PC-3 (cell line): Measurements from ENCODE around the gene RPA4. TPM values are rescaled to one million over a fixed set of nuclear protein-coding genes. Genes with fewer than 3 reads are reported as not detected.

Source experiments
- ATAC-seq: fragments of 200-7000 bp; cut with Tn5 transposase; 2 replicates; pipeline ENCODE4 v1.9.1; 2020; ENCODE audit warnings: mild to moderate bottlenecking, moderate library complexity
- BruUV-seq: library from RNA; stranded (reverse); fragments of 400-500 nt; replicated peaks from 2 replicates; lab custom pipeline; 2021; lab: Mats Ljungman, UMichigan
- CTCF ChIA-PET: fragments of 300-600 bp; sonication (Branson Sonifier 250); formaldehyde crosslinking; loops from one replicate; lab custom pipeline; 2022; ENCODE audit warnings: antibody characterized with exemption; lab: Charles Lee
- POLR2A ChIA-PET: fragments of 300-600 bp; sonication (Branson Sonifier 250); formaldehyde crosslinking; loops from one replicate; lab custom pipeline; 2022; ENCODE audit warnings: antibody characterized with exemption; ENCODE audit not compliant: unreplicated experiment; lab: Charles Lee
- DNase-seq: peaks from one replicate; pipeline ENCODE4 v3.0.0-alpha.2; 2015
- H2AFZ ChIP-seq: fragments of 300-600 bp; sonication (generic); 2 replicates; pipeline ENCODE4 v1.6.0; 2016; ENCODE audit warnings: antibody characterized with exemption, low read length
- H3F3A ChIP-seq: fragments of 300-600 bp; sonication (generic); one replicate; pipeline ENCODE4 v1.6.0; 2017; ENCODE audit warnings: antibody characterized with exemption, low read length, control low read depth, mild to moderate bottlenecking; ENCODE audit not compliant: unreplicated experiment
- H3K27ac ChIP-seq: fragments of 300-600 bp; sonication (generic); 2 replicates; pipeline ENCODE4 v1.5.1; 2016; ENCODE audit warnings: mild to moderate bottlenecking, low read length
- H3K27me3 ChIP-seq: fragments of 300-600 bp; sonication (generic); 2 replicates; pipeline ENCODE4 v1.6.1; 2016; ENCODE audit warnings: low read length, mixed read lengths
- H3K36me3 ChIP-seq: fragments of 300-600 bp; sonication (generic); 2 replicates; pipeline ENCODE4 v1.6.1; 2016; ENCODE audit warnings: low read depth, mixed run types, low read length, mixed read lengths
- H3K4me1 ChIP-seq: fragments of 300-600 bp; sonication (generic); 2 replicates; pipeline ENCODE4 v1.5.1; 2016; ENCODE audit warnings: low read length; ENCODE audit not compliant: insufficient read depth
- H3K4me2 ChIP-seq: fragments of 300-600 bp; sonication (generic); 2 replicates; pipeline ENCODE4 v1.6.0; 2016; ENCODE audit warnings: low read length
- H3K4me3 ChIP-seq: fragments of 300-600 bp; sonication (generic); 2 replicates; pipeline ENCODE4 v1.5.1; 2016; ENCODE audit warnings: mild to moderate bottlenecking, low read length, mixed read lengths
- H3K79me2 ChIP-seq: fragments of 300-600 bp; sonication (generic); 2 replicates; pipeline ENCODE4 v1.6.1; 2017; ENCODE audit warnings: low read length, mixed read lengths
- H3K9ac ChIP-seq: fragments of 300-600 bp; sonication (generic); 2 replicates; pipeline ENCODE4 v1.6.0; 2016; ENCODE audit warnings: mild to moderate bottlenecking, low read length
- H3K9me2 ChIP-seq: fragments of 300-600 bp; sonication (generic); replicated peaks from 2 replicates; pipeline ENCODE4 v1.6.1; 2016; ENCODE audit warnings: mixed run types, low read length, mixed read lengths
- H3K9me3 ChIP-seq: fragments of 300-600 bp; sonication (generic); 2 replicates; pipeline ENCODE4 v1.6.1; 2016; ENCODE audit warnings: low read length, mixed read lengths
- H4K20me1 ChIP-seq: fragments of 300-600 bp; sonication (generic); 2 replicates; pipeline ENCODE4 v1.6.1; 2016; ENCODE audit warnings: low read length, mixed read lengths
- EZH2 ChIP-seq: fragments of 300-600 bp; sonication (generic); IDR thresholded peaks from one replicate; pipeline ENCODE4 v1.6.1; 2017; ENCODE audit warnings: antibody characterized with exemption, mild to moderate bottlenecking, low read length; ENCODE audit not compliant: unreplicated experiment
- EZH2phosphoT487 ChIP-seq: fragments of 300-600 bp; sonication (generic); IDR thresholded peaks from 2 replicates; pipeline ENCODE4 v1.6.1; 2018; ENCODE audit warnings: mild to moderate bottlenecking, antibody characterized with exemption, low read length, borderline replicate concordance
- intact Hi-C: fragments of 100-400 bp; cut with micrococcal nuclease; formaldehyde crosslinking; loops from 2 replicates; pipeline ENCODE4 v1.9.0; 2023
- total RNA-seq: library from RNA; depleted of rRNA; stranded (reverse); fragments of >200 nt; gene quantifications from 2 replicates; pipeline ENCODE4 v1.2.3, GENCODE V29; 2014; rRNA removed
- TF ChIP-seq, protein P1 (sequence below): fragments of 300-600 bp; sonication (generic); conservative IDR thresholded peaks from 2 replicates; pipeline ENCODE4 v1.5.1; 2017; ENCODE audit warnings: antibody characterized with exemption, low read depth, mild to moderate bottlenecking, low read length

Gene RPA4
- total RNA-seq, 1 experiment from 2014 or later = 3.0 TPM

DNA sequence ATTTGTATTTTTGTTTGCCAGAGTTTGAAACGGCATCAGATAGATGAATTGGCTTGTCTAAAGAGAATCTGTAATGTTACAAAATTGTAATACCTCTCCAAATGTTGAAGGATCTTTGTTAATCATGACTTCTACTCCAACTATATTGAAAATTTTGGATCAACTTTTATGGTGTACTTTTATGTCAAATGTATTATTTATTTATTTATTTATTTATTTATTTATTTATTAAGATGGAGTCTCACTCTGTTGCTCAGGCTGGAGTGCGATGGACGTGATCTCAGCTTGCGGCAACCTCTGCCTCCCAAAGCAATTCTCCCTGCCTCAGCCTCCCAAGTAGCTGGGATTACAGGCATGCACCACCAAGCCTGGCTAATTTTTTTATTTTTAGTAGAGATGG is 36.0 kb downstream of the RPA4 start:
- Histone ChIP-seq H3K9me2 (no peaks in the 10 kb centered on the region), H3K27me3 (no peaks in the 10 kb centered on the region), H3K79me2 (no peaks in the 10 kb centered on the region), H3K36me3 (no peaks in the 10 kb centered on the region), H4K20me1 (no peaks in the 10 kb centered on the region), H3K4me1 (no peaks in the 10 kb centered on the region), H2AFZ (no peak overlapping the region), H3F3A (no peaks in the 10 kb centered on the region), H3K4me2 (no peak overlapping the region), H3K4me3 (no peak overlapping the region), H3K9me3 (no peaks in the 10 kb centered on the region), H3K27ac (no peak overlapping the region), H3K9ac (no peak overlapping the region)
- no peak for ATAC-seq
- ChIA-PET CTCF (no interaction called here), POLR2A (no interaction called here)
- no peak for DNase-seq
- TF ChIP-seq EZH2phosphoT487 = no peak
- TF ChIP-seq EZH2 = no peak
- TF ChIP-seq, protein P1, sequence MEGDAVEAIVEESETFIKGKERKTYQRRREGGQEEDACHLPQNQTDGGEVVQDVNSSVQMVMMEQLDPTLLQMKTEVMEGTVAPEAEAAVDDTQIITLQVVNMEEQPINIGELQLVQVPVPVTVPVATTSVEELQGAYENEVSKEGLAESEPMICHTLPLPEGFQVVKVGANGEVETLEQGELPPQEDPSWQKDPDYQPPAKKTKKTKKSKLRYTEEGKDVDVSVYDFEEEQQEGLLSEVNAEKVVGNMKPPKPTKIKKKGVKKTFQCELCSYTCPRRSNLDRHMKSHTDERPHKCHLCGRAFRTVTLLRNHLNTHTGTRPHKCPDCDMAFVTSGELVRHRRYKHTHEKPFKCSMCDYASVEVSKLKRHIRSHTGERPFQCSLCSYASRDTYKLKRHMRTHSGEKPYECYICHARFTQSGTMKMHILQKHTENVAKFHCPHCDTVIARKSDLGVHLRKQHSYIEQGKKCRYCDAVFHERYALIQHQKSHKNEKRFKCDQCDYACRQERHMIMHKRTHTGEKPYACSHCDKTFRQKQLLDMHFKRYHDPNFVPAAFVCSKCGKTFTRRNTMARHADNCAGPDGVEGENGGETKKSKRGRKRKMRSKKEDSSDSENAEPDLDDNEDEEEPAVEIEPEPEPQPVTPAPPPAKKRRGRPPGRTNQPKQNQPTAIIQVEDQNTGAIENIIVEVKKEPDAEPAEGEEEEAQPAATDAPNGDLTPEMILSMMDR = no peak
- intact Hi-C loops = no loop called here
- BruUV-seq = no TSS peak

- POLR2A ChIA-PET = no interaction called here
- intact Hi-C loops = no loop called here
Measured at GRCh38 chrX:96924581-96924980, 40.9 kb downstream of the RPA4 start.

GRCh38 chrX:96929036-96929435 is 45.3 kb downstream of the RPA4 start:
- TF ChIP-seq, protein P1 = no peak
- TF ChIP-seq EZH2phosphoT487 (no peak), EZH2 (no peak)
- H3K36me3 ChIP-seq = no peaks in the 10 kb centered on the region
- no peak overlapping the region for H2AFZ ChIP-seq
- H3K27me3 ChIP-seq = no peaks in the 10 kb centered on the region
- ChIA-PET CTCF (no interaction called here), POLR2A (no interaction called here)
- intact Hi-C loops = no loop called here
- no peaks in the 10 kb centered on the region for H3F3A ChIP-seq
- H3K27ac ChIP-seq = no peak overlapping the region
- DNase-seq (no peak), ATAC-seq (no peak)
- H3K4me2 ChIP-seq = no peak overlapping the region
- no peaks in the 10 kb centered on the region for H3K9me2 ChIP-seq
- no peaks in the 10 kb centered on the region for H3K79me2 ChIP-seq
- no peaks in the 10 kb centered on the region for H3K9me3 ChIP-seq
- no TSS peak for BruUV-seq
- no peak overlapping the region for H3K9ac ChIP-seq
- no peaks in the 10 kb centered on the region for H4K20me1 ChIP-seq
- no peak overlapping the region for H3K4me3 ChIP-seq
- H3K4me1 ChIP-seq = no peaks in the 10 kb centered on the region

More at GRCh38 chrX:96924581-96924980, 40.9 kb downstream of the RPA4 start:
- Histone ChIP-seq H2AFZ (no peak overlapping the region), H3K9me2 (no peaks in the 10 kb centered on the region), H3K4me1 (no peaks in the 10 kb centered on the region), H3K36me3 (no peaks in the 10 kb centered on the region), H3K27ac (no peak overlapping the region), H4K20me1 (no peaks in the 10 kb centered on the region), H3K9me3 (no peaks in the 10 kb centered on the region), H3K4me3 (no peak overlapping the region), H3F3A (no peaks in the 10 kb centered on the region), H3K9ac (no peak overlapping the region), H3K27me3 (no peaks in the 10 kb centered on the region), H3K79me2 (no peaks in the 10 kb centered on the region), H3K4me2 (no peak overlapping the region)
- DNase-seq = no peak
- no TSS peak for BruUV-seq
- CTCF ChIA-PET = no interaction called here
- no peak for TF ChIP-seq EZH2
- TF ChIP-seq, protein P1 = no peak
- TF ChIP-seq EZH2phosphoT487 = no peak
- ATAC-seq = no peak

Other genes starting within 250 kb of the RPA4 start
- gene DIAPH2, start 199.1 kb upstream of the RPA4 start, total RNA-seq = 15.1 and 19.6 TPM in 2 replicates